GM23248 (cell line): Measurements from ENCODE around the gene TBC1D22A.

Experiments
- EZH2 ChIP-seq: fragments of 200-600 bp; sonication (generic); IDR thresholded peaks from 2 replicates; pipeline ENCODE4 v1.6.1; 2018; ENCODE audit warnings: antibody characterized with exemption, mild to moderate bottlenecking; ENCODE audit not compliant: insufficient read depth, poor library complexity, severe bottlenecking
- EZH2phosphoT487 ChIP-seq: fragments of 200-600 bp; sonication (generic); IDR thresholded peaks from 2 replicates; pipeline ENCODE4 v1.6.1; 2018; ENCODE audit warnings: antibody characterized with exemption, moderate library complexity, mild to moderate bottlenecking, low read depth; ENCODE audit not compliant: insufficient read depth

DNA sequence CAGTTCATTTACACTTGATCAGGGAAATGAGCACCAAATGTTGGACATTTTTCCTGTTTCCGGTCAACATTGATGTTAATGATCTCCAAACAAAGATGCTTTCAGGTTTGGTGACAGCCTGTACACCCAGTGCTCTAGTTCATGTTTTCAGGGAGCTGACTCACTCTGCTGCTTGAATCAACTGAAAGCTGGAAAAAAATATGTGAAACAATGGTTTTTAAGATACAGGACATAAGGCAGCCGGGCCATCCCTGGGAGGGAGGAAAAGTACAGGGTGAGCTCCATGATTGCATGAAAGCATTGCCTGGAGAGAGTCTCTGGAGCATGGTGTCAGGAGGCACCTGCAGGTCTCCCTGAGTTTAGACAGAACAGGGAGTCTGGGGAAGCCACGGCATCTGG is 259.6 kb downstream of the TBC1D22A start:
- TF ChIP-seq EZH2 = no peak
- no peak for TF ChIP-seq EZH2phosphoT487
